B cell (primary cell): ENCODE data around the gene NAXE. TPM values are rescaled to one million over a fixed set of nuclear protein-coding genes. Genes with fewer than 3 reads are reported as not detected.

ENCODE experiments used
- ATAC-seq: fragments of 200-7000 bp; cut with Tn5 transposase; one replicate; pipeline ENCODE4 v1.10.0; 2021; ENCODE audit warnings: low read depth, mild to moderate bottlenecking, moderate number of reproducible peaks, moderate library complexity
- CTCF ChIA-PET: fragments of 350-600 bp; sonication (Branson Sonifier 250); formaldehyde crosslinking; loops from one replicate; lab custom pipeline; 2021; ENCODE audit warnings: antibody characterized with exemption, inconsistent platforms; lab: Charles Lee
- POLR2A ChIA-PET: fragments of 350-600 bp; sonication (Branson Sonifier 250); formaldehyde crosslinking; loops from one replicate; lab custom pipeline; 2021; ENCODE audit warnings: antibody characterized with exemption; lab: Charles Lee
- DNase-seq: peaks from one replicate; pipeline ENCODE4 v3.0.0; 2013
- H2AFZ ChIP-seq: 2 replicates; pipeline ENCODE4 v1.6.1; 2012; ENCODE audit warnings: mild to moderate bottlenecking, low read depth, low read length; ENCODE audit not compliant: insufficient read depth, poor library complexity, severe bottlenecking
- H3K27ac ChIP-seq, 2 donors: 1 replicate in 1 of 2; 2 replicates in 1 of 2; pipeline ENCODE4 v1.5.1; 2012 to 2013; ENCODE audit warnings: low read length in 2 of 2, mild to moderate bottlenecking in 2 of 2, moderate library complexity in 1 of 2
- H3K27me3 ChIP-seq, 4 experiments: fragments of 200-600 bp in 1 of 4; sonication (generic) in 1 of 4; replicated peaks in 1 of 4; 1 replicate in 2 of 4; 2 replicates in 2 of 4; pipeline versions ENCODE4 v1.6.1 to v1.7.0; 2013 to 2016; ENCODE audit warnings: low read length in 3 of 4, mild to moderate bottlenecking in 2 of 4, mixed read lengths in 1 of 4, moderate library complexity in 1 of 4; ENCODE audit not compliant: insufficient read depth in 4 of 4, control insufficient read depth in 3 of 4; ENCODE audit errors: control extremely low read depth in 1 of 4
- H3K36me3 ChIP-seq, 2 experiments: replicated peaks in 1 of 2; 1 replicate in 1 of 2; 2 replicates in 1 of 2; pipeline versions ENCODE4 v1.6.1 to v1.7.1; 2013; ENCODE audit warnings: low read length in 1 of 2; ENCODE audit not compliant: insufficient read depth in 2 of 2, control insufficient read depth in 1 of 2; ENCODE audit errors: control extremely low read depth in 1 of 2, extremely low read depth in 1 of 2
- H3K4me1 ChIP-seq, 2 donors: fragments of 200-600 bp in 1 of 2; sonication (generic) in 1 of 2; 1 replicate in 1 of 2; 2 replicates in 1 of 2; pipeline versions ENCODE4 v1.5.1 to v1.6.1; 2013 to 2017; ENCODE audit warnings: low read length in 2 of 2; ENCODE audit not compliant: control insufficient read depth in 2 of 2, insufficient read depth in 2 of 2
- H3K4me2 ChIP-seq: replicated peaks from 2 replicates; pipeline ENCODE3; 2012; ENCODE audit warnings: mild to moderate bottlenecking, low read depth, low read length; ENCODE audit not compliant: poor library complexity, severe bottlenecking
- H3K4me3 ChIP-seq, 5 experiments: fragments of 200-600 bp in 1 of 5; sonication (generic) in 1 of 5; 1 replicate in 3 of 5; 2 replicates in 2 of 5; pipeline versions ENCODE4 v1.5.1 to v1.7.0; 2011 to 2016; ENCODE audit warnings: low read length in 4 of 5, mild to moderate bottlenecking in 4 of 5, low read depth in 2 of 5, control low read depth in 1 of 5, moderate library complexity in 1 of 5; ENCODE audit not compliant: insufficient read depth in 1 of 5; ENCODE audit errors: control extremely low read depth in 1 of 5, extremely low read depth in 1 of 5
- H3K79me2 ChIP-seq: fragments of 200-600 bp; sonication (generic); one replicate; pipeline ENCODE4 v1.6.0; 2016; ENCODE audit warnings: low read length; ENCODE audit not compliant: control insufficient read depth, insufficient read depth
- H3K9ac ChIP-seq: fragments of 200-600 bp; sonication (generic); 2 replicates; pipeline ENCODE4 v1.6.1; 2017; ENCODE audit warnings: mild to moderate bottlenecking, low read length, moderate library complexity
- H3K9me3 ChIP-seq, 3 donors: one replicate each; pipeline versions ENCODE4 v1.6.1 to v1.7.1; 2013; ENCODE audit warnings: low read length in 2 of 3; ENCODE audit not compliant: control insufficient read depth in 2 of 3, insufficient read depth in 1 of 3; ENCODE audit errors: control extremely low read depth in 1 of 3
- H4K20me1 ChIP-seq: 2 replicates; pipeline ENCODE4 v1.6.0; 2012; ENCODE audit warnings: mild to moderate bottlenecking, low read length; ENCODE audit not compliant: insufficient read depth, control insufficient read depth, poor library complexity, severe bottlenecking
- H3K27ac Mint-ChIP-seq: one replicate; pipeline ENCODE4 v1.8.0; 2021; ENCODE audit warnings: mixed read lengths
- H3K27me3 Mint-ChIP-seq: one replicate; pipeline ENCODE4 v1.8.0; 2021; ENCODE audit warnings: mixed read lengths
- H3K4me1 Mint-ChIP-seq: one replicate; pipeline ENCODE4 v1.8.0; 2021; ENCODE audit warnings: mixed read lengths
- H3K4me3 Mint-ChIP-seq: one replicate; pipeline ENCODE4 v1.8.0; 2021; ENCODE audit warnings: mixed read lengths
- H3K9me3 Mint-ChIP-seq: one replicate; pipeline ENCODE4 v1.8.0; 2022; ENCODE audit warnings: mixed read lengths; ENCODE audit not compliant: insufficient read depth
- EZH2 ChIP-seq: IDR thresholded peaks from 2 replicates; pipeline ENCODE4 v1.6.1; 2012; ENCODE audit warnings: borderline replicate concordance, low read depth, mild to moderate bottlenecking, moderate library complexity, low read length; ENCODE audit not compliant: insufficient read depth, poor library complexity, severe bottlenecking
- WGBS: methylation state at CpG from one replicate; pipeline ENCODE4 v1.1.5; 2013; ENCODE audit warnings: missing lambda C conversion rate; ENCODE audit not compliant: insufficient coverage; 5-methylcytosine and 5-hydroxymethylcytosine counted together
- intact Hi-C: fragments of 100-400 bp; cut with micrococcal nuclease; formaldehyde crosslinking; loops from one replicate; pipeline ENCODE4 v1.10.0; 2022
- polyA plus RNA-seq: library from polyadenylated mRNA; depleted of rRNA; stranded (reverse); fragments of >200 nt; gene quantifications from 2 replicates; pipeline ENCODE4 v1.2.3, GENCODE V29; 2012
- total RNA-seq, 2 donors: library from RNA; stranded (reverse); fragments of 120-200 nt in 1 of 2; gene quantifications; 1 replicate in 1 of 2; 2 replicates in 1 of 2; pipeline versions ENCODE4 v1.2.3 to v1.2.4, GENCODE V29; 2013 to 2022
- TF ChIP-seq, protein P1 (sequence below): fragments of 200-600 bp; IDR thresholded peaks from one replicate; pipeline ENCODE4 v1.8.0; 2022; ENCODE audit warnings: antibody characterized with exemption, mild to moderate bottlenecking

The NAXE gene
- total and polyA plus RNA-seq, 2 donors (not counting 1 experiment from before 2014, with no cell fraction given), result 42.8 to 59.7 TPM

DNA sequence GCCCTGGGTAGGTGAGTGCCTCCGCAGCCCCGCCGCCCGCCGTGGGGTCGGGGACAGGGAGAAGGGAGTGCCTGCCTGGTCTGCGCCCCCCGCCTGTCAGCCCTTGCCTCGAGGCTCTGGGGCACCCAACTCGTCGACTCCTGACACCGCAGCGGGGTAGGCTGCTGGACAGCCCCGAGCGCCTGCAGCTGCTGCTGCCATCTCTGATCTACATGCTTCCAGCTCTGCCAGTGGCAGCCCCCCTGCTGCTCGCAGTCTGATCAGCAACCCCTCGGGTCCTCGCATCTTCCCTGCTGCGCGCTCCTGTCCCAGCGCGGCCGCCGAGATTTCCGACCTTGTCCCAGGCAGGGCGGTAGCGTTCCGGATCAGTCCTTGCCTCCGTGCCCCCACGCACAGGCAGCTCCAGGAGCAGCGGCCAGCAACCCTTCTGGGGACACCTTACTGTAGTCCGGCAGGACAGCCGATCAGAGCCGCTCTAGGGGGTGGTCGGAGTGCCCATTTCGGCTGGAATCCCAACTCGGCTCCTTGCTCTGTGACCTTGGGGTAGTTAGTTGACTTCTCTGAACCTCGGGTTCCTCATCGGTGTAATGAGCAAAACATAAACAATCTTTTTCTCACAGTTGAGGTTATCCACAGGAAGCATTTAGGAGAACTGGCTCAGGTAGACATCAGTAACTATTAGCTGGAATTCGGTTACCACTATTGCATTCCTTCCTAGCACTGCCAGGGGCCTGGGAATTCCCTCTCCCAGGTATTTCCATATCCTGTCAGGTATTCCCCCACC lies 50.9 kb downstream of the NAXE start:
- WGBS, result 23% methylated on average over 39 of the region's 40 CpGs
- peak; percentile 25 for DNase-seq
- peak overlapping the region in 4 of 5 experiments; percentile 2 to 50 (median 26) for H3K4me3 ChIP-seq
- H3K4me2 ChIP-seq, result peak overlapping the region; percentile 87
- Mint-ChIP-seq H3K4me1 (peaks cover 23% of the 10 kb centered on the region), H3K27ac (no peak overlapping the region), H3K9me3 (no peaks in the 10 kb centered on the region), H3K4me3 (peak overlapping the region; percentile 78), H3K27me3 (peaks cover 82% of the 10 kb centered on the region)
- H3K9me3 ChIP-seq, result peaks cover 0 to 6% (median 0%) of the 10 kb centered on the region in 3 donors
- peak overlapping the region; percentile 42 for H3K9ac ChIP-seq
- no peak overlapping the region for H3K27ac ChIP-seq
- H3K27me3 ChIP-seq, result peaks cover 0 to 82% (median 55%) of the 10 kb centered on the region in 4 experiments
- POLR2A ChIA-PET, result no interaction called here
- no peaks in the 10 kb centered on the region for H3K36me3 ChIP-seq
- H3K4me1 ChIP-seq, result peaks cover 24 to 28% of the 10 kb centered on the region in 2 donors
- peak; percentile 16 for ATAC-seq
- peak overlapping the region; percentile 54 for H2AFZ ChIP-seq
- TF ChIP-seq EZH2, result peak; percentile 44
- TF ChIP-seq, protein P1, sequence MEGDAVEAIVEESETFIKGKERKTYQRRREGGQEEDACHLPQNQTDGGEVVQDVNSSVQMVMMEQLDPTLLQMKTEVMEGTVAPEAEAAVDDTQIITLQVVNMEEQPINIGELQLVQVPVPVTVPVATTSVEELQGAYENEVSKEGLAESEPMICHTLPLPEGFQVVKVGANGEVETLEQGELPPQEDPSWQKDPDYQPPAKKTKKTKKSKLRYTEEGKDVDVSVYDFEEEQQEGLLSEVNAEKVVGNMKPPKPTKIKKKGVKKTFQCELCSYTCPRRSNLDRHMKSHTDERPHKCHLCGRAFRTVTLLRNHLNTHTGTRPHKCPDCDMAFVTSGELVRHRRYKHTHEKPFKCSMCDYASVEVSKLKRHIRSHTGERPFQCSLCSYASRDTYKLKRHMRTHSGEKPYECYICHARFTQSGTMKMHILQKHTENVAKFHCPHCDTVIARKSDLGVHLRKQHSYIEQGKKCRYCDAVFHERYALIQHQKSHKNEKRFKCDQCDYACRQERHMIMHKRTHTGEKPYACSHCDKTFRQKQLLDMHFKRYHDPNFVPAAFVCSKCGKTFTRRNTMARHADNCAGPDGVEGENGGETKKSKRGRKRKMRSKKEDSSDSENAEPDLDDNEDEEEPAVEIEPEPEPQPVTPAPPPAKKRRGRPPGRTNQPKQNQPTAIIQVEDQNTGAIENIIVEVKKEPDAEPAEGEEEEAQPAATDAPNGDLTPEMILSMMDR, result no peak
- CTCF ChIA-PET, result interaction anchor here (0.5 to 4.6 kb wide), 7 partner anchors 16 to 257 kb away, joined by 3 to 29 read pairs (median 4); no protein-coding TSS in a partner anchor
- no peaks in the 10 kb centered on the region for H3K79me2 ChIP-seq
- intact Hi-C loops, result no loop called here
- no peaks in the 10 kb centered on the region for H4K20me1 ChIP-seq
